HG03460 (cell line): ENCODE results near the gene SHFL.

Experiments
- ATAC-seq: cut with Tn5 transposase; IDR thresholded peaks from one replicate; pipeline ENCODE4 v1.9.1; 2021; ENCODE audit not compliant: unreplicated experiment

The SHFL gene

DNA sequence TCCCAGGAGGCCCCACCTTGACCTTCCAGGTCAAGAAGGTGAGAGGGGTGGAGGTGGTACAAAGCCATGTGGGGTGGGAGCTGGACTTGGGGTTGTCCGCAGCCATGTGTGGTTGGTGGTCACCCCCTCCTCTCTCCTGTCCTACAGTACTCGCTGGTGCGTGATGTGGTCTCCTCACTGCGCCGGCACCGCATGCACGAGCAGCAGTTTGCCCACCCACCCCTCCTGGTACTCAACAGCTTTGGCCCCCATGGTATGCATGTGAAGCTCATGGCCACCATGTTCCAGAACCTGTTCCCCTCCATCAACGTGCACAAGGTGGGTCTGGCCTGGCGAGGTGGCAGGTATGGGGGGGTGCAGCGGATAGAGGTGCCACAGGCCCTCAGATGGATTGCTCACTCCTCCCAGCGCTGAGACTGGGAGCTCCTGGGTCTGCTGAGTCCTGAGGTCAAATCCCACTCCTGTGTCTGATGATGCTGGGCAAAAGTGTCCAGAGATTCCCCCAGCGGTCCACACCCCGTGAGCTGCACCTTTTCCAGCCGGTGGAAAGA, 21.8 kb downstream of the SHFL start:
- no peak for ATAC-seq

DNA sequence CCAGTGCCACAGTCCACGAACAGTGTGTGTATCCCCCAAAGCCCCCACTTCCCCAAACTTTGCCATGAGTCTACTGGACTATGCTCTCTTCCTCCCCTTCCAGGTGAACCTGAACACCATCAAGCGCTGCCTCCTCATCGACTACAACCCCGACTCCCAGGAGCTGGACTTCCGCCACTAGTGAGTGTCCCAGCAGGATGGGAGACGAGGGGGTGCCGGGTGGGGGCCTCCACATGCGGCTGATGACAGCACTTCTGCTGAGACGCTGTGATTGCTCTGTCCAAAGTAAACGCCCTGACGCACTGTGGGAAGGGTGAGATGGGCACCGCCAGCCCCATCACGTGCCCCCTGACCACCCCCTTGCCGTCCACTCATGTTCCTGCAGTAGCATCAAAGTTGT, 23.4 kb downstream of the SHFL start:
- ATAC-seq = no peak

DNA sequence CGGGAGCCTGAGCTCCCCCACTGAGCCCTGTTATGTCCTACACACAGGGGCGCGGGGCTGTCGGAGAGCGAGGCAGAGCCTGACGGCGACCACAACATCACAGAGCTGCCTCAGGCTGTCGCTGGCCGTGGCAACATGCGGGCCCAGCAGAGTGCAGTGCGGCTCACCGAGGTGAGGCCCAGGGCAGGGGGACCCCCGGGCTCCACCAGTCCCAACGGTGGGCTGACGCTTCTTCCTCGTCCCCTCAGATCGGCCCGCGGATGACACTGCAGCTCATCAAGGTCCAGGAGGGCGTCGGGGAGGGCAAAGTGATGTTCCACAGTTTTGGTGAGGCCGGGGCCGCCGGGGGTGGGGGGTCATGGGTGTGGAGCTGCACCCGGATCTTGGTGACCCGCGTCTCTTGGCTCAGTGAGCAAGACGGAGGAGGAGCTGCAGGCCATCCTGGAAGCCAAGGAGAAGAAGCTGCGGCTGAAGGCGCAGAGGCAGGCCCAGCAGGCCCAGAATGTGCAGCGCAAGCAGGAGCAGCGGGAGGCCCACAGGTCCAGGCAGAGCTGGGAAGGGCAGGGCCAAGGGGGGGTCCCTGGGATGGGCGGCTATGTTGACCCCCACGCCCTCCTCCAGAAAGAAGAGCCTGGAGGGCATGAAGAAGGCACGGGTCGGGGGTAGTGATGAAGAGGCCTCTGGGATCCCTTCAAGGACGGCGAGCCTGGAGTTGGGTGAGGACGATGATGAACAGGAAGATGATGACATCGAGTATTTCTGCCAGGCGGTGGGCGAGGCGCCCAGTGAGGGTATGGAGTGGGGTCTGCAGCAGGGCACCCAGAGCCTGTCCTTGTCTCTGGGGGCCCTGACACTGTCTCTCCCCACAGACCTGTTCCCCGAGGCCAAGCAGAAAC, 24.2 kb downstream of the SHFL start:
- no peak for ATAC-seq

DNA sequence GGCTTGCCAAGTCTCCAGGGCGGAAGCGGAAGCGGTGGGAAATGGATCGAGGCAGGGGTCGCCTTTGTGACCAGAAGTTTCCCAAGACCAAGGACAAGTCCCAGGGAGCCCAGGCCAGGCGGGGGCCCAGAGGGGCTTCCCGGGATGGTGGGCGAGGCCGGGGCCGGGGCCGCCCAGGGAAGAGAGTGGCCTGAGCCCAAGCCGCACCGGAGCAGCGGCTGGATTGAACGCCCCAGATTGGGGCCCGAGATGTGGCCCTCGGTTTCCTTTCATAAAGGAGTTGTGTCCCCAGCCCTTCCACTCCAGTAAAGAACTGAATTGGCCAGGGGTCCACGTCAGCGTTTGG, 24.8 kb downstream of the SHFL start:
- no peak for ATAC-seq

DNA sequence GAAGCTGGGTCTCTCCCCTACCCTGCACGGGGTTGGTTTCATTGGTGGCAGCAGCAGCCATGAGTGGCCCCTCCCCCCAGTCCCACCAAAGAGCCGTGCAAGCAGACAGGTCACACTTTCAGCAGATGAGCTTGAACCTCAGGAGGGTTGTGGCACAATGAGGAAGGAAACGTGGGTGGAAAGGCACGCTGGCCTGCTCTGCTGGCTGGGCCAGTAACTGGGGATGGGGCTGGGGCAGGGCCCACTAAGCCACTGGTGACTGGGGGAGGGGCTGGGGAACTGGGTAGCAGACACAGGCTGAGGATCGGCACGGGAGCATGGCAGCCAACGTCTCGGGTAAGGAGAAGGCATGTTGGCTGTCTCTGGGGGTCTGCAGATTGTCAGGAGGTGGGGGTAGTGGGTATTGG, 25.3 kb downstream of the SHFL start, which contains the start of gene P2RY11:
Gene P2RY11, plus strand, starts transcription at position 289 of the 407 bp plus-strand sequence. Its CDS starts 29 bp downstream, at position 318.
- no peak for ATAC-seq

DNA sequence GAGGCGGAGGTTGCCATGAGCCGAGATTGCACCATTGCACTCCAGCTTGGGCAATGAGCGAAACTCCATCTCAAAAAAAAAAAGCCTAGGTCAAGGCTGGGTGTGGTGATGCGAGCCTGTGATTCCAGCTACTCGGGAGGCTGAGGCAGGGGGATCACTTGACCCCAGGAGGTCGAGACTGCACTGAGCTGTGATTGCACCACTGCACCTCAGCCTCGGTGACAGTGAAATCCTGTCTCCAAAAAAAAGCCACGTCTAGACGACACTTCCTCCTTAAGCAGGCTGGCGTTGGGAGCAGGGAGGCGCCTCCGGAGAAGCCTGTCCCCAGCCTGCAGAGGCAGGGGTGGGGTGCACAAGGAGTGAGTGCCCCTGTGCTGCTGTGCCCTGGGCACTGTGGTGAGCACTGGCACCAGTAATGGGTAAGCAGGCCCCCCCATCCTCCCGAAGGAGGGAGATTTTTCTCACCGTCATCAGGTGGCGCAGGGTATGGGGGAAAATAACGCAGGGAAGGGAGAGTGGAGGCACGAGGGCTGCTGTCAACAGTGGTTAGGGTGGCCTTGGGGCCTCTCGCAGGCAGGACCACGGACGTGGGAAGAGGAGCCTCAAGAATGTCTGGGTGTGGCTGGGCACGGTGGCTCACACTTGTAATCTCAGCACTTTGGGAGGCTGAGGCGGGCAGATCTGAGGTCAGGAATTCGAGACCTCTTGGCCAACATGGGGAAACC, 26.1 kb downstream of the SHFL start:
- ATAC-seq = no peak

DNA sequence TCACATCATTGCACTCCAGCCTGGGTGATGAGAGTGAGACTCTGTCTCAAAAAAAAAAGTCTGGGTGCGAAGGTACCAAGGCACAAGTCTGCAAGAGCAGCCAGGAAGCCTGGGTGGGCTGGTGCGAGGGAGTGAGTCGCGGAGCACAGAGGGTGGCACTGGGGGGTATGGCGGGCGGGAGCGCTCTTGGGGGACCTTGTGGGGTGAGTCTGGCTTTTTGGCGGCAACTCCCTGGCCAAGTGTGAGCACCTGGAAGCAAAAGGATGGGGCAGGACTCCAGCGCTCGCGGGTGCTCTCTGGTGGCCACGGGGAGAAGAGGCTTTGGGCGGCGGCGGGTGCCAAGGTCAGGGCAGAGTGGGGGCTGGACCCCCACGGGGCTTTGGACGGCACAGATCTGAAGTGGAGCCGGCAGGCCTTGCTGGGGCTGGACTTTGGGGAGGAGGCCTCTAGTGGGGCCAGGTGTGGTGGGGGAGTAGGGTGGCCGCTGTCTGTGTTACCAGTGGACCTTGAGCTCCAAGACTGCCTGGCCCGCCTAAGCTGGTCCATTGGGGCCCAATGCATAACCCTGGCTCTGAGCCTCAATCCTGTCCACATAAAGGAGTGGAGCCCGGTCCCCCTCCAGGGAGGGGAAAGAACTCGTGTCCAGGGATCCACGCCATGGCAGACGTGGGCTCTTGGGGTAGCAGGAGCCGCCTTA, 26.9 kb downstream of the SHFL start:
- ATAC-seq = no peak

DNA sequence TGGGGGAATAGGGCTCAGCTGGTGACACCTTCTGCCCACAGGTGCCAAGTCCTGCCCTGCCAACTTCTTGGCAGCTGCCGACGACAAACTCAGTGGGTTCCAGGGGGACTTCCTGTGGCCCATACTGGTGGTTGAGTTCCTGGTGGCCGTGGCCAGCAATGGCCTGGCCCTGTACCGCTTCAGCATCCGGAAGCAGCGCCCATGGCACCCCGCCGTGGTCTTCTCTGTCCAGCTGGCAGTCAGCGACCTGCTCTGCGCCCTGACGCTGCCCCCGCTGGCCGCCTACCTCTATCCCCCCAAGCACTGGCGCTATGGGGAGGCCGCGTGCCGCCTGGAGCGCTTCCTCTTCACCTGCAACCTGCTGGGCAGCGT, 27.5 kb downstream of the SHFL start:
- ATAC-seq = no peak

DNA sequence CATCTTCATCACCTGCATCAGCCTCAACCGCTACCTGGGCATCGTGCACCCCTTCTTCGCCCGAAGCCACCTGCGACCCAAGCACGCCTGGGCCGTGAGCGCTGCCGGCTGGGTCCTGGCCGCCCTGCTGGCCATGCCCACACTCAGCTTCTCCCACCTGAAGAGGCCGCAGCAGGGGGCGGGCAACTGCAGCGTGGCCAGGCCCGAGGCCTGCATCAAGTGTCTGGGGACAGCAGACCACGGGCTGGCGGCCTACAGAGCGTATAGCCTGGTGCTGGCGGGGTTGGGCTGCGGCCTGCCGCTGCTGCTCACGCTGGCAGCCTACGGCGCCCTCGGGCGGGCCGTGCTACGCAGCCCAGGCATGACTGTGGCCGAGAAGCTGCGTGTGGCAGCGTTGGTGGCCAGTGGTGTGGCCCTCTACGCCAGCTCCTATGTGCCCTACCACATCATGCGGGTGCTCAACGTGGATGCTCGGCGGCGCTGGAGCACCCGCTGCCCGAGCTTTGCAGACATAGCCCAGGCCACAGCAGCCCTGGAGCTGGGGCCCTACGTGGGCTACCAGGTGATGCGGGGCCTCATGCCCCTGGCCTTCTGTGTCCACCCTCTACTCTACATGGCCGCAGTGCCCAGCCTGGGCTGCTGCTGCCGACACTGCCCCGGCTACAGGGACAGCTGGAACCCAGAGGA, 28.0 kb downstream of the SHFL start:
- ATAC-seq = no peak

DNA sequence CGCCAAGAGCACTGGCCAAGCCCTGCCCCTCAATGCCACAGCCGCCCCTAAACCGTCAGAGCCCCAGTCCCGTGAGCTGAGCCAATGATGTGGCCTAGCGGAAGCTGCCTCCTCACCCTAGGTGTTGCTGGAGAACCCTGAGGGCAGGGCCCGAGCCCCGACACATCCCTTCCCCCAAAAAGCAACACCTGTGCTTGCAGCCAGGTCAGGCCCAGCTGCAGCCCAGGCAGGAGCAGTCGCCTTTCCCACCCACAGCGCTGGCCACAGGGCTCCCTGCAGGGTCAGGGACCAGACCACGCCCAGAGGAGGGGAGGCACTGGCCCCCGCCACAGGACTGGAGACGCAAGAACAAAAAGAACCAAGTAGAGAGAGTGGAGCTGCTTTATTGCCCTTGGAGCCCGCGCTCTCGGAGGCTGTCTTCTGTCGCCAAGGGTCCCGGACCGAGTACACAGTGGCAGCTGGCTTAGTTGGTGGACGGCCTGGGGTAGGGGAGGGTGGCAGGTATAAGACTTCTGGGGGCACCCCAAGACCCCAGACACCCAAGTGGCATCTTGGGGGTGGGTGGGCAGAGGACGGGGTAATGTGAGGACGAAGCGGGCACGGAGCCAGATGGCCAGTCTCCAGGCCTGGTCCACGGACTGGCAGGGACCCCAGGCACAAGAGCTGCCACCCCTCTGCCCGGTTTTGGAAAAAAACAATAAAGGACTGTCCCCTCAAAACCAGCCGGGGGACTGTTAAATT, 28.7 kb downstream of the SHFL start:
- ATAC-seq = no peak

DNA sequence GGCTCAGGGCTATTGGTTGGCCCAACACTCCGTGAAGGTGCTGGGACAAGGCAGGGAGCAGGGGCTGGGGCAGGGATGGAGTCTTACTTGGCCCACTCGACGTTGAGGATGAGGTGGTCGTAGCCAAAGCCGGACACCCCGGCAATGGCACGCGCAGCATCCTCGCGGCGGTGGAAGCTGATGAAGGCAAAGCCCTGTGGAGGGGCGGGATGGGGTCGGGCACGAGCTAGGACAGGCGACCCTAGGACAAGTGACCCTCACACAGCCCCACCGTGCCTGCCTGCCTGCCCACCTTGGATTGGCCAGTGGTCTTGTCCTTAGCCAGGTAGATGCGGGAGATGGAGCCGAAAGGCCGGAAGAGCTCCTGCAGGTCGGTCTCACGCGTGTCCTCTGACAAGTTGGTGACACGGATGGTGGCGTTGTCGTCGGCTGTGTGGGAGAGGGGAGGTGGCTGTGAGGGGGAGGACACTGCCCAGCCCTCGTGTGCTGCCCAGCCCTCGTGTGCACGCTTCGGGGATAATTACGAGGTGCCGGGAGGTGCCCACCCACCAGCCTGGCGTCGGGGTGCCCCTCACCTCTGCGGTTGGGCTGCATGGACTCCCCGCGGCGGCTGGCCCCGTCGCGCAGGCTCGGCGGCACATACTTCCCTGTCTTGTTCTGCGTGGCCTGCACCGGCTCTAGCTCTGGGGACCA, 29.4 kb downstream of the SHFL start:
- no peak for ATAC-seq

DNA sequence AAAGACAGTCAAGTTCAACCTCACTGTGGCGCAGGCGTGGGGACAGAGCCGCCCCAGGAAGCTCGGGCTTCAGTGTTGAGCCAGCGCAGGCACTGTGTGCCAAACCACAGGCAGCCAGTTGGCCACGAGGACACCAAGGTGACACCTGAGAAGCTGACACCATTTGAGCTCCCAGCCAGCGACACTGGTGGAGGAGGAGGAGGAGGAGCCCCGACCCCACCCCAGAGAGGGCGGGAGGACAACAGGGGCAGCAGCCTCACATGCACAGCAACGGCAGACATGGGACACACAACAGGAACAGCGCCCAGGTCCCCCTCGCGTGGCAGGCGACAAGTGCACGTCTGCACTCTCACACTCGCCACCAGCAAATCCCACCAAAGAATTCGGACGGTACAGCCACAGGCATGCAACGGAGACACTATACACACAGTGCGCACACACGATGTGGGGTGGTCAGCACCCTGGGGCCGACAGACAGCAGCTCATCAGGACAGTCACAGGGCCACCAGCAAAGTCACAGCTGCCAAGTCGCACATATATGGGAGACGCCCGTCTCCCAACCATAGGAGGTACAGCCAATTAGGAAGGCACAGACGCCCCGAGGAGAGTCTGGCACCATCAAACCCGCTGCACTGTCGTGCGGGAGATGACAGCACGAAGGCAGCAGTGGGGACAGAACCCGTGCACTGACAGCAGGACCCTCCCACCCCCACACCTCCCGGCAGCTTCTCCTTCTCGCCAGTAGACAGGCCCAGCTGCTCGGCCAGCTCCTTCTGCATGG, 30.2 kb downstream of the SHFL start:
- ATAC-seq = no peak

DNA sequence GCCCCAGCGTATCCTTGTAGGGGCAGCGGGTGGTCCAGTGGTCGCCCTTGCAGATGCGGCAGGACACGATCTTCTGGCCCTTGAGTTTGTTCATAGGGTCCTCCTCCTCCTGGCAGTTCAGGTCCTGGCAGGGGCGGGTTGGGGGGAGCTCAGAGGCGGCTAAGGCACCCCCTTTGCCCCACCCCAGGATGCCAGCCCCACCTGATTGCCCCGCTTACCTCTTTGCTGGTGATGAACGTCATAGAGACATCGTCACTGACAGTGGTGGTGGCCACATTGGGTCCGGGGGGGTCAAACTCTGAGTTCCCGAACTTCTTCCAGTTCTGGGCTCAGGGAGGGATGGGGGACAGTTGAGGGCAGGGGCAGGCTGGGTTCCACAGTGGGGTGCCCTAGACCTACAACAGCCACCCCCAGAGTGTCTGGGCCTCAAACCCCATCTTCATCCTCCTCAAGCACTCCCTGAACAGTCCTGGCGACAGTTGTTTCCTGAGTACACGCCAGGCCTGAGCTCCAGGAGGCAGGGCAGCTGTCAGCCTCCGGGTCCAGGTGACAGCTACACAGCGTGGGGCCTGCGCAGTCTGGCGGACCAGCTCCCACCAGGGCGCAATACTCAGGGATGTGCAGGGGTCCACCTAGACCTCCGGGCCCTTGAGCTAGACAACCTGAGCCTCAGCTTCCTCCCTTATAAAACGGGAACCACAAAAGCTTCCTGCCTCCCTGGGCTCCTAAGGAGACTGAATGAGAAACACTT, 30.9 kb downstream of the SHFL start:
- no peak for ATAC-seq

DNA sequence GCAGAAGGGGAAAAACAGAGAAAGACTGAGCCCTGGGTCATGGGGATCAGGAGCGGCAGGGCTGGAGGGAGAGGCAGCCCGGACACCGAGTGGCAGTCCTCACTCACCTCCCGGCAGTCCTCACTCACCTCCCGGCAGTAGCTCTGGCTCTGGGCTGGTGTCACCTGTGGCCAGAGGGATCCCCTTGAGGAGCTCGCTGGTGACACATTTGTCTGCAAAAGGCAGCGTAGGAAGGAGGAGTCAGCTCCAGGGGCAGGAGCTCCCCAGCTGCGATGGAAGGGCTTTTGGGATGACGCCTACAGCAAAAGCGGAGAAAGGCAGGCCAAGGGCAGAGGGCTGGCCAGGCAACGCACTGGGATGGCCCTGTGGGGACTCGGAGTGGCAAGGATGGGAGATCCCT, 32.8 kb downstream of the SHFL start:
- no peak for ATAC-seq

DNA sequence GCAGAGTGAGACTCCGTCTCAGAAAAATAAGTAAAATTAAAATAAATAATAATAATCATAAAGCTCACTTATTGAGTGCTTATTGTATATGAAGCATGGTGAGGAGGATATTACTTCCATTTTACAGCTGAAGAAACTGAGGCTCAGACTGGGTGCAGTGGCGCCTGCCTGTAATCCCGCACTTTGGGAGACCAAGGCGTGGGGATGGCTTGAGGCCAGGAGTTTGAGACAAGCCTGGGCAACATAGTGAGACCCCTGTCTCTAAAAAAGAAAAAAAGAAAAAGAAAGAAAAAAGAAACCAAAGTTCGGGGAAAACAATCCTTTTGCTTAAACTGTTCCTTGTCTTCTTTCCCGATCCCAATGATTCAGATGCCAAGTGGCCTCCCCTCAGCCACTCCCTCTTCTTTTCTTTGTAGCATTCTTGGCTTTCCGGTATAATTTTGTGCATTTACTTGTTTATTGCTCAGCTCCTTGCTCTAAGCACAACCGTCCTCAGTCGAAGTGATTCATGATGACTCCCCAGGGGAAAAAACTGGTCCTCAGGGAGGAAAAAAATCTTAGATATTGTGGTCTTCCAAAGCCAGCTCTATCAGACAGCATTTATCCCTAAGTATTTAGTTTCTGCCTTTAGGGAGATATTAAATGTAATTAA, 34.5 kb downstream of the SHFL start:
- ATAC-seq = no peak

DNA sequence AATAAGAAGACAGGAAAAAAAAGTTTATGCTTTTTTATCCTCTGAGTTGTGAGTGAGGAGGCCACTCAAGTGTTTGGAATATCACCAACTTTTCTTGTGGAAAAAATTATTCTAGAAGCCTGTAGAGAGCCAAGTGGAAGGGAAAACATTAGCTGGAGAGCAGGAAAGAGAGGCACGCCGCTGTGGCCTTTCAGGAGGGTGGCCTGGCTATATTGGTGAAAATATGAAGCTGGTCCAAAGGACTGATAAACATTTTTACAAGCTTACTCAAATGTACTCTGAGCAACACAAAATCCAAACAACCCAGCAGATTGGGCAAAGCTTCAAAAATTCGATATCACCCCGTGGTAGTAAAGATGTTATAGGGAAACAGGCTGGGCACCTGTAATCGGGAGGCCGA, 35.9 kb downstream of the SHFL start:
- no peak for ATAC-seq

DNA sequence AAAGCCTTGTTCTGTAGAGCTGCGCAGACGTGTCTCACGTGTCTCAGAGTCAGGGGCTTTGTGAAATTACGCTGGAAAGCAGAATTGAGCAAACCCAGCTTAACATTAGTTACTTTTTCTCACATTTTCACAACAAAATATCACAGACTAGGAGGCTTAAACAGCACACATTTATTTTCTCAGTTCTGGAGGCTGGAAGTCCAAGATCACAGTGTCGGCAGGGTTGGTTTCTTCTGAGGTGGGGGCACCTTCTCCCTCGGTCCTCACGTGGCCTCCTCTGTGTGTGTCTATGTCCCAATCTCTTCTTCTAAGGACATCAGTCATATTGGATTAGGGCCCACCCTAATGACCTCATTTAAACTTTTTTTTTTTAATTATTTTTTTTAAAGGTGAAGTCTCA, 38.3 kb downstream of the SHFL start:
- no peak for ATAC-seq

DNA sequence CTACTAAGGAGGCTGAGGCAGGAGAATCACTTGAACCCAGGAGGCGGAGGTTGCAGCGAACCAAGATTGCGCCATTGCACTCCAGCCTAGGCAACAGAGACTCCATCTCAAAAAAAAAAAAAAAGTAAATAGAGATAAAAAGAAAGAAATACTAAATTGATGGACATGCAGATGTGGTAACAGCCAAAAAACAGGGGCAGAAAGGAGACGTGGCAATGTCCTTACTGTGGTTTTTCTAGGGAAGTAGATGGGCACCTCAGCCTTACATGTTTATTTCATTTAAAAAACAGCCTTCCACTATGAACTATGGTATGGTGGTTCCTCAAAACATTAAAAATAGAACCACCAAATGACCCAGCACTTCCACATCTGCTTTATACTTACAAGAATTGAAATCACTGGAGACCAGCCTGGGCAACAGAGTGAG, 40.1 kb downstream of the SHFL start:
- ATAC-seq = no peak
